GM12874 (cell line): ENCODE results near the gene GNAO1.

ENCODE experiments used
- TF ChIP-seq, protein P1 (sequence below): IDR thresholded peaks from 2 replicates; pipeline ENCODE4 v1.5.1; 2011; ENCODE audit warnings: low read depth, mild to moderate bottlenecking, control low read depth, low read length, moderate library complexity; ENCODE audit not compliant: insufficient read depth

The GNAO1 gene

GRCh38 chr16:56382901-56383355 is 191.6 kb downstream of the GNAO1 start:
- TF ChIP-seq, protein P1, sequence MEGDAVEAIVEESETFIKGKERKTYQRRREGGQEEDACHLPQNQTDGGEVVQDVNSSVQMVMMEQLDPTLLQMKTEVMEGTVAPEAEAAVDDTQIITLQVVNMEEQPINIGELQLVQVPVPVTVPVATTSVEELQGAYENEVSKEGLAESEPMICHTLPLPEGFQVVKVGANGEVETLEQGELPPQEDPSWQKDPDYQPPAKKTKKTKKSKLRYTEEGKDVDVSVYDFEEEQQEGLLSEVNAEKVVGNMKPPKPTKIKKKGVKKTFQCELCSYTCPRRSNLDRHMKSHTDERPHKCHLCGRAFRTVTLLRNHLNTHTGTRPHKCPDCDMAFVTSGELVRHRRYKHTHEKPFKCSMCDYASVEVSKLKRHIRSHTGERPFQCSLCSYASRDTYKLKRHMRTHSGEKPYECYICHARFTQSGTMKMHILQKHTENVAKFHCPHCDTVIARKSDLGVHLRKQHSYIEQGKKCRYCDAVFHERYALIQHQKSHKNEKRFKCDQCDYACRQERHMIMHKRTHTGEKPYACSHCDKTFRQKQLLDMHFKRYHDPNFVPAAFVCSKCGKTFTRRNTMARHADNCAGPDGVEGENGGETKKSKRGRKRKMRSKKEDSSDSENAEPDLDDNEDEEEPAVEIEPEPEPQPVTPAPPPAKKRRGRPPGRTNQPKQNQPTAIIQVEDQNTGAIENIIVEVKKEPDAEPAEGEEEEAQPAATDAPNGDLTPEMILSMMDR, result no peak

- TF ChIP-seq, protein P1, result no peak
Observed at GRCh38 chr16:56384074-56384721, 192.9 kb downstream of the GNAO1 start.

GRCh38 chr16:56387396-56387795 is 196.1 kb downstream of the GNAO1 start:
- TF ChIP-seq, protein P1, result no peak

- TF ChIP-seq, protein P1, result no peak
Observed at GRCh38 chr16:56388209-56388608, 196.9 kb downstream of the GNAO1 start.

GRCh38 chr16:56389554-56389953 is 198.3 kb downstream of the GNAO1 start:
- TF ChIP-seq, protein P1, result no peak

DNA sequence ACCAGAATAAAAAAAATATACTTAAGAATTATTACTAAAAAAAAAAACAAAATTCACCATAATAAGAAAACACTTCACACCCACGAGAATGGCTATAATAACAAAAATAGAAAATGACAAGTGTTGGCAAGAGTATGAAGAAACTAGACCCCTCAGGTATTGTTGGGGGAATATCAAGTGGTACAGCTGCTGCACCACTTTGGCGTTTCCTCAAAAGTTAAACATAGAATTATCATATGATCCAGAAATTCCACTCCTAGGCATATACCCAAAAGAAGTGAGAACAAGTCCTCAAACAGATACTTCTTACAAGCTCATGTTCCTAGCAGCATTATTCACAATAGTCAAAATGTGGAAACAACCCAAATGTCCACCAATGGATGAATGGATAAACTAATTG is 207.8 kb downstream of the GNAO1 start:
- TF ChIP-seq, protein P1, result no peak

GRCh38 chr16:56399486-56399885 is 208.2 kb downstream of the GNAO1 start:
- TF ChIP-seq, protein P1, result no peak
